HuH-7 (cell line): ENCODE measurements around the gene PCDHGB1.
"Not testable (repeated sequence)": the region's sequence is repeated elsewhere in the genome, so short reads cannot be mapped to it uniquely, and the experiment has no call there.

ENCODE experiments used
- DNase-seq: peaks from one replicate; pipeline ENCODE4 v3.0.0; 2011; ENCODE audit warnings: low spot score

The PCDHGB1 gene

DNA sequence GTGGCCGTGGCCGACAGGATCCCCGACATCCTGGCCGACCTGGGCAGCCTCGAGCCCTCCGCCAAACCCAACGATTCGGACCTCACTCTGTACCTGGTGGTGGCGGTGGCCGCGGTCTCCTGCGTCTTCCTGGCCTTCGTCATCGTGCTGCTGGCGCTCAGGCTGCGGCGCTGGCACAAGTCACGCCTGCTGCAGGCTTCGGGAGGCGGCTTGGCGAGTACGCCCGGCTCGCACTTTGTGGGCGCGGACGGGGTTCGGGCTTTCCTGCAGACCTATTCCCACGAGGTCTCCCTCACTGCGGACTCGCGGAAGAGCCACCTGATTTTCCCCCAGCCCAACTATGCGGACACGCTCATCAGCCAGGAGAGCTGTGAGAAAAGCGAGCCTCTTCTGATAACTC lies 3.9 kb upstream of the PCDHGB1 start:
- not testable (repeated sequence) for DNase-seq

DNA sequence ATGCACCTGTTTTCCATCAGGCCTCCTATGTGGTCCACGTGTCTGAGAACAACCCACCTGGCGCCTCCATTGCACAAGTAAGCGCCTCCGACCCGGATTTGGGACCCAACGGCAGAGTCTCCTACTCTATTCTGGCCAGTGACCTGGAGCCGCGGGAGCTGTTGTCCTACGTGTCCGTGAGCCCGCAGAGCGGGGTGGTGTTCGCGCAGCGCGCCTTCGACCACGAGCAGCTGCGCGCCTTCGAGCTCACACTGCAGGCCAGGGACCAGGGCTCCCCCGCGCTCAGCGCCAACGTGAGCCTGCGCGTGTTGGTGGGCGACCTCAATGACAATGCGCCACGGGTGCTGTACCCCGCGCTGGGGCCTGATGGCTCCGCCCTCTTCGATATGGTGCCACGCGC lies 1.7 kb downstream of the PCDHGB1 start:
- no peak for DNase-seq

DNA sequence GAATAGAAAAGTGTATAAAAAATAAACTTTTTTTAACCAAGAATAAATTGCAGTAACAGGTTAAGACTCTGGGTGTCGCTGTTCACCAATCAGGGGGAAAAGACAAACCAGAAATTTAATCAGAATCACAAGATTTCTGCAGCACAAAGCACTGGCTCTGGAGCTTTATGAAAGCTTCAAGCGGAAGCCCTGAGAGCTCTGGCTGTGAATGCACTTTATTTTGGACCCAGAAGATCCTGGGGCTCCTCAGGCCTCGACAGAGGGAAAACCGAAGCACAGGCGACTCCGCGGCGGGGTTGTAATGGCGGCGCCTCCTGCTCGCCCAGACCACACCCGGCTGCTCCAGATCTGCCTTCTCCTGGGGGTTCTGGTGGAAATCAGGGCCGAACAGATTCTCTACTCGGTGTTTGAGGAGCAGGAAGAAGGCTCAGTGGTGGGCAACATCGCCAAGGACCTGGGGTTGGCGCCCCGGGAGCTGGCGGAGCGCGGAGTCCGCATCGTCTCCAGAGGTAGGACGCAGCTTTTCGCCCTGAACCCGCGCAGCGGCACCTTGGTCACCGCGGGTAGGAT lies 5.1 kb downstream of the PCDHGB1 start, which contains the start of gene PCDHGA4:
Gene PCDHGA4, plus strand, starts transcription at position 122 of the 570 bp plus-strand sequence. Its CDS starts 87 bp downstream, at position 209.
- DNase-seq: no peak

DNA sequence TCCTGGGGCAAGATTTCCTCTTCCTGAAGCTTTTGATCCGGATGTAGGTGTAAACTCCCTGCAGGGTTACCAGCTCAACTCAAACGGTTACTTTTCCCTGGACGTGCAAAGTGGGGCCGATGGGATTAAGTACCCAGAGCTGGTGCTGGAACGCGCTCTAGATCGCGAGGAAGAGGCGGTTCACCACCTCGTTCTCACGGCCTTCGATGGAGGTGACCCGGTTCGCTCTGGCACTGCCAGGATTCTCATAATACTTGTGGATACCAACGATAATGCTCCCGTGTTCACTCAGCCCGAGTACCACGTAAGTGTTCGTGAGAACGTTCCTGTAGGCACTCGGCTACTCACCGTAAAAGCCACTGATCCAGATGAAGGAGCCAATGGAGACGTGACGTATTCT lies 5.7 kb downstream of the PCDHGB1 start:
- no peak for DNase-seq

DNA sequence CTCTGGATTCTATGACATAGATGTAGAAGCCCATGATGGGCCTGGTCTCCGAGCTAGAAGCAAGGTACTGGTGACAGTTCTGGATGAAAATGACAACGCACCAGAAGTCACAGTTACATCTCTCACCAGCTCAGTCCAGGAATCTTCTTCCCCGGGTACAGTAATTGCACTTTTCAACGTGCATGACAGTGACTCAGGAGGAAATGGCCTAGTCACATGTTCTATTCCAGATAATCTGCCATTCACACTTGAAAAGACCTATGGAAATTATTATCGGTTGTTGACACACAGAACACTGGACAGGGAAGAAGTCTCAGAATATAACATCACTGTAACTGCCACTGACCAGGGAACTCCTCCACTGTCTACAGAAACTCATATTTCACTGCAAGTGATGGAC lies 6.2 kb downstream of the PCDHGB1 start:
- no peak for DNase-seq

DNA sequence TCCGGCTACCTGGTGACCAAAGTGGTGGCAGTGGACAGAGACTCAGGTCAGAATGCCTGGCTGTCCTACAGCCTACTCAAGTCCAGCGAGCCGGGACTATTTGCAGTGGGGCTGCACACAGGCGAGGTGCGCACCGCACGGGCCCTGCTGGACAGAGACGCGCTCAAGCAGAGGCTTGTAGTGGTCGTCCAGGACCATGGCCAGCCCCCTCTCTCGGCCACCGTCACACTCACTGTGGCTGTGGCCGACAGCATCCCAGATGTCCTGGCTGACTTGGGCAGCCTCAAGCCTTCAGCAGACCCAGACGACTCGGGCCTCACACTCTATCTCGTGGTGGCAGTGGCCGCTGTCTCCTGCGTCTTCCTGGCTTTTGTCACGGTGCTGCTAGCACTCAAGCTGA lies 7.1 kb downstream of the PCDHGB1 start:
- DNase-seq: no peak

DNA sequence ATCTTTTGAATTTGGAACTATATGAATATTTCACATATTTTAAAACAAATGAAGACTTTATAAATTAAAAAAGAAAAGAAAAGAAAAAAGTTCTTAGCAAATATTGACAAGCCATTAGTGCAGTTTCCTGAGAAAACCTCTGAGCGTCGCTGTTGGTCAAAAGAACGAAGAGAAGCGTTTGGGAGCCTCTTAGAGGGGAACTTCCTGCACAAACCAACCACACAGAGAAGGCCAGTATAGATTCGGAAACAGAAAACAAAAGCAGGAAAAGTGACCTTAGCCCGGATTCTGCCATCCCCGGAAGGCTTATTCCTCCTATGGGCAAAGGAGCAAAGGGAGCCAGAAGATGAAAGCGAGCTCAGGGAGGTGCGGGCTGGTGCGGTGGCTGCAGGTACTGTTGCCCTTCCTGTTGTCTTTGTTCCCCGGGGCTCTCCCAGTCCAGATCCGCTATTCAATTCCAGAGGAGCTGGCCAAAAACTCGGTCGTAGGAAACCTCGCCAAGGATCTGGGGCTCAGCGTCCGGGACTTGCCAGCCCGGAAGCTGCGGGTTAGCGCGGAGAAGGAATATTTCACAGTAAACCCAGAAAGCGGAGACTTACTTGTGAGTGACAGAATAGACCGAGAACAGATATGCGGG lies 10.0 kb downstream of the PCDHGB1 start, which contains the start of gene PCDHGB2:
Gene PCDHGB2, plus strand, starts transcription at position 205 of the 637 bp plus-strand sequence. Its CDS starts 142 bp downstream, at position 347.
- peak; percentile 44 for DNase-seq

DNA sequence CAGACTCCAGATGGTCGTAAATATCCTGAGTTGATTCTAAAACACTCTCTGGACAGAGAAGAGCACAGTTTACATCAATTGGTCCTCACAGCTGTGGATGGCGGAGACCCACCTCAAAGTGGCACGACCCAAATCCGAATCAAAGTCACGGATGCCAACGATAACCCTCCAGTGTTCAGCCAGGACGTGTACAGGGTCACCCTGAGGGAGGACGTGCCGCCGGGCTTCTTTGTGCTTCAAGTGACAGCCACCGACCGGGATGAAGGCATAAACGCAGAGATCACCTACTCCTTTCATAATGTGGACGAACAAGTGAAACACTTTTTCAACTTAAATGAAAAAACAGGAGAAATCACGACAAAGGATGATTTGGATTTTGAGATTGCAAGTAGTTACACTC lies 10.8 kb downstream of the PCDHGB1 start:
- no peak for DNase-seq

DNA sequence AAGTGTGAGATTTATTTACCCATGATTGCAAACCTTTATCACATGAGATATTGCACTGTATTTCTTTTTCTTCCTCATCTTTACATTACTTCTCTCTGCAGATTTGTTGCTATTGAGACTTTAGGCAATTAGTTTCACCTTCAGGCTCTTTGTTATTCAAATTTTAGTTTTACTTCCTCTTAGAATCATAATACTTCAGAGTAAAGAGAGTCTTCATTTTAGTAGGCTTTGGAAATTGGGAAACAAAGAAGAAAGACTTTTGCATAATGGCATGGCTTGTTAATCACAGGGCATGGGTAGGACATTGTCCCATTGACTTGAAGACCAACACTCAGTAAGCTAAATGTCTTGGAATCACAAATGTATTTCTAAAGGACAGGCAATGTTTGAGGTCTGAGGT lies 12.8 kb downstream of the PCDHGB1 start:
- no peak for DNase-seq

DNA sequence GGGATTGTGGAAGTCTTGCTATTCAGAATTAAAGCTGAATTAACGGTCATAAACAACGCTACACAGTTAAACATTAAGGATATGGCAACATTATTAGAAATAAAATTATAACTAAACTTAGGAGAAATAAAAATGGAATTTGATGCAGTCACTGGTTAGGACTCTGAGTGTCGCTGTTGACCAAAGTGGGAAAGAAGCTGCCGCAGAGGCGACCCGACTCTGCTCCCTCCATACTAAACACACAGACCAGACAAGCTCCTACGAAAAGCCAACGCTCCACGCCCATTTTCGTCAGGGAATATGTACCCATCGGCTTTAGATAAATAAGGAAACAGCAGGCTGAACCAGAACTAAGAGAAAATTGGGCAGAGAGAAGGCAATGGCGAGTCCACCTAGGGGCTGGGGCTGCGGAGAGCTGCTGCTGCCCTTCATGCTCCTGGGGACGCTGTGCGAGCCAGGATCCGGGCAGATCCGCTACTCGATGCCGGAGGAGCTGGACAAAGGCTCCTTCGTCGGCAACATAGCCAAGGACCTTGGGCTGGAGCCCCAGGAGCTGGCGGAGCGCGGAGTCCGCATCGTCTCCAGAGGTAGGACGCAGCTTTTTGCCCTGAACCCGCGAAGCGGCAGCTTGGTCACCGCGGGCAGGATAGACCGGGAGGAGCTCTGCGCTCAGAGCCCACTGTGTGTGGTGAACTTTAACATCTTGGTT lies 14.2 kb downstream of the PCDHGB1 start, which contains the start of gene PCDHGA5:
Gene PCDHGA5, plus strand, starts transcription at position 211 of the 709 bp plus-strand sequence. Its CDS starts 169 bp downstream, at position 380.
- DNase-seq: no peak

DNA sequence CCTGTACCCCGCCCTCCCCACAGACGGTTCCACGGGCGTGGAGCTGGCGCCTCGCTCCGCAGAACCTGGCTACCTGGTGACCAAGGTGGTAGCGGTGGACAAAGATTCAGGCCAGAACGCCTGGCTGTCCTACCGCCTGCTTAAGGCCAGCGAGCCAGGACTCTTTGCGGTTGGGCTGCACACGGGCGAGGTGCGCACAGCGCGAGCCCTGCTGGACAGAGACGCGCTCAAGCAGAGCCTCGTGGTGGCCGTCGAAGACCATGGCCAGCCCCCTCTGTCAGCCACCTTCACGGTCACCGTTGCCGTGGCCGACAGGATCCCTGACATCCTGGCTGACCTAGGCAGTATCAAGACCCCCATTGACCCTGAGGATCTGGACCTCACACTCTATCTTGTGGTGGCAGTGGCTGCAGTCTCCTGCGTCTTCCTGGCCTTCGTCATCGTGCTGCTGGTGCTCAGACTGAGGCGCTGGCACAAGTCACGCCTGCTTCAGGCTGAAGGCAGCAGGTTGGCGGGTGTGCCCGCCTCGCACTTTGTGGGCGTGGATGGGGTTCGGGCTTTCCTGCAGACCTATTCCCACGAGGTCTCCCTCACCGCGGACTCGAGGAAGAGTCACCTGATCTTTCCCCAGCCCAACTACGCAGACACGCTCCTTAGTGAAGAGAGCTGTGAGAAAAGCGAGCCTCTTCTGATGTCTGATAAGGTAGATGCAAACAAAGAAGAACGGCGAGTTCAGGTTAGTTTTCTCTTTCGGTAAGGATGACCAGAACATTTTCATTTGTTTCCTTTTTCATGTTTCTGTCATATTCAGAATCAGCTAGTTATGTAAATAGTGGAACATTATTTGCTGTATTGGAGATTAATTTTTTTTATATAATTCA lies 16.4 kb downstream of the PCDHGB1 start:
- no peak for DNase-seq

DNA sequence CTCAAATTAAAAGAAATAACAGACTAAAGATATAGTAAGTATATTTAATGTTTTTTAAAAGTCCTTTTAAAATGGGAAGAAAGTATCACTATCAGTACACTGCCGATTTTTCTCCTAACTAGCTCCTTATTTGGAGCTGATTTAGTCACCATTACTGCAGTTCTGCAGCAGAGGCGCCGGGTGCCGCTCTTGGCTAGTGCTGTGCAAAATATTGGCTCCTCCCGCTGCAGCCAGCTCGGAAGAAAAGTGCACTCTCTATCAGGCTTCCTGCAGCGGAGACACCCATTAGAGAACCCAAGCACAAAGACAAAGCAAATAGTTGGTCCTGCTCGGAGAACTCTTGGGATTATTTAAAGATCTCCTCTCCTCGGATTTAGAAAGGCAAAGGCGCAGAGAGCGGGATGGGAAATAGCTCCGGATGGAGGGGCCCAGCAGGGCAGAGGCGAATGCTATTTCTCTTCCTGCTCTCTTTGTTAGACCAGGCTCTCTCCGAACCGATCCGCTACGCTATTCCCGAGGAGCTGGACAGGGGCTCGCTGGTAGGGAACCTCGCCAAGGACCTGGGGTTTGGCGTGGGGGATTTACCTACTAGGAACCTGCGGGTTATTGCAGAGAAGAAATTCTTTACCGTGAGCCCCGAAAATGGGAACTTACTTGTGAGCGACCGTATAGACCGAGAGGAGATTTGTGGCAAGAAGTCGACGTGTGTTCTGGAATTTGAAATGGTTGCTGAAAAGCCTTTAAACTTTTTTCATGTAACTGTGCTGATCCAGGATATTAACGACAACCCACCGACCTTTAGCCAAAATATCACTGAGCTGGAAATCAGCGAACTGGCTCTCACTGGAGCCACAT lies 20.3 kb downstream of the PCDHGB1 start, which contains the start of gene PCDHGB3:
Gene PCDHGB3, plus strand, starts transcription at position 249 of the 855 bp plus-strand sequence. Its CDS starts 153 bp downstream, at position 402.
- DNase-seq: no peak

DNA sequence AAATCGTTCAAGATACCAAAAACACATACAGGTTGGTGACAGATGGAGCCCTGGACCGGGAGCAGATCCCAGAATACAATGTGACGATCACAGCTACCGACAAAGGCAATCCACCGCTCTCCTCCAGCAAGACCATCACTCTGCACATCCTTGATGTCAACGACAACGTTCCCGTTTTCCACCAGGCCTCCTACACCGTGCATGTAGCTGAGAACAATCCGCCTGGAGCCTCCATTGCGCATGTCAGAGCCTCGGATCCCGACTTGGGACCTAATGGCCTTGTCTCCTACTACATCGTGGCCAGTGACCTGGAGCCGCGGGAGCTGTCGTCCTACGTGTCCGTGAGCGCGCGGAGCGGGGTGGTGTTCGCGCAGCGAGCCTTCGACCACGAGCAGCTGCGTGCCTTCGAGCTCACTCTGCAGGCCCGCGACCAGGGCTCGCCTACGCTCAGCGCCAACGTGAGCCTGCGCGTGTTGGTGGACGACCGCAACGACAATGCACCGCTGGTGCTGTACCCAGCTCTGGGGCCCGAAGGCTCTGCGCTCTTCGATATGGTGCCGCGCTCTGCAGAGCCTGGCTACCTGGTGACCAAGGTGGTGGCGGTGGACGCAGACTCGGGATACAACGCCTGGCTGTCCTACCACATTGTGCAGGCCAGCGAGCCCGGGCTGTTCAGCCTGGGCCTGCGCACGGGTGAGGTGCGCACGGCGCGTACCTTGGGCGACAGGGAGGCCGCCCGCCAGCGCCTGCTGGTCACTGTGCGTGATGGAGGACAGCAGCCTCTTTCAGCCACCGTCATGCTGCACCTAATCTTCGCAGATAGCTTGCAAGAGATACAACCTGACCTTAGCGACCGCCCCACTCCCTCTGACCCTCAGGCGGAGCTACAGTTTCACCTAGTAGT lies 21.9 kb downstream of the PCDHGB1 start:
- DNase-seq: no peak

DNA sequence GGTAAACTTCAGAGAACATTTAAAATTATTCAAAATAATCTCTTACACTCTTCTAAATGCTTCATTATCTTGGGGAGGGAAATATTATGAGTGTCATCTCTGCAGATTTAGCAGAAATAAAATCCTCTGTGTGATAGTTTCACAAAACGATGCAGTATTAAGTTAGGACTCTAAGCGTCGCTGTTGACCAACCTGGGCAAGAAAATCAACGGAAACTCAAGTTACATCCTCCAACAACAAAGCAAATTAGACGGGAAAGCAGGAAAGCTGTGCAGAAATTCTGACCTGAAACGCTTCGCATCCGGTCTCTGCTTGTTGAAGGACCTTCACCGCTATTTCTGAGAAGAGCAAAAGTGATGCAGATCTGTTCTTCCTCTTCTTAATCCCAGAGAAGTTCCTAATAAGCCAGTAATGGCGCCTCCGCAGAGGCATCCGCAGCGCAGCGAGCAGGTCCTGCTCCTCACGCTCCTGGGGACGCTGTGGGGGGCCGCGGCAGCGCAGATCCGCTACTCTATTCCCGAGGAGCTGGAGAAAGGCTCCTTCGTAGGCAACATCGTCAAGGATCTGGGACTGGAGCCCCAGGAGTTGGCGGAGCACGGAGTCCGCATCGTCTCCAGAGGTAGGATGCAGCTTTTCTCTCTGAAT lies 23.9 kb downstream of the PCDHGB1 start, which contains the start of gene PCDHGA6:
Gene PCDHGA6, plus strand, starts transcription at position 219 of the 645 bp plus-strand sequence. Its CDS starts 193 bp downstream, at position 412.
- no peak for DNase-seq

DNA sequence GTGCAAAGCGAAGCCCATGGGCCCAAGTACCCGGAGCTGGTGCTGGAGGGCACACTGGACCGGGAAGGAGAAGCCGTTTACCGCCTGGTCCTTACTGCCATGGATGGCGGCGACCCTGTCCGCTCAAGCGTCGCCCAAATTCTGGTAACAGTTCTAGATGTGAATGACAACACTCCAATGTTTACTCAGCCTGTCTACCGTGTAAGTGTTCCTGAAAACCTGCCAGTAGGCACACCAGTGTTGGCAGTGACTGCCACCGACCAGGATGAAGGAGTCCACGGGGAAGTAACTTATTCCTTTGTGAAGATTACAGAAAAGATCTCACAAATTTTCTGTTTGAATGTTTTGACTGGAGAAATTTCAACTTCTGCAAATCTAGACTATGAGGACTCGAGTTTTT lies 24.7 kb downstream of the PCDHGB1 start:
- no peak for DNase-seq

DNA sequence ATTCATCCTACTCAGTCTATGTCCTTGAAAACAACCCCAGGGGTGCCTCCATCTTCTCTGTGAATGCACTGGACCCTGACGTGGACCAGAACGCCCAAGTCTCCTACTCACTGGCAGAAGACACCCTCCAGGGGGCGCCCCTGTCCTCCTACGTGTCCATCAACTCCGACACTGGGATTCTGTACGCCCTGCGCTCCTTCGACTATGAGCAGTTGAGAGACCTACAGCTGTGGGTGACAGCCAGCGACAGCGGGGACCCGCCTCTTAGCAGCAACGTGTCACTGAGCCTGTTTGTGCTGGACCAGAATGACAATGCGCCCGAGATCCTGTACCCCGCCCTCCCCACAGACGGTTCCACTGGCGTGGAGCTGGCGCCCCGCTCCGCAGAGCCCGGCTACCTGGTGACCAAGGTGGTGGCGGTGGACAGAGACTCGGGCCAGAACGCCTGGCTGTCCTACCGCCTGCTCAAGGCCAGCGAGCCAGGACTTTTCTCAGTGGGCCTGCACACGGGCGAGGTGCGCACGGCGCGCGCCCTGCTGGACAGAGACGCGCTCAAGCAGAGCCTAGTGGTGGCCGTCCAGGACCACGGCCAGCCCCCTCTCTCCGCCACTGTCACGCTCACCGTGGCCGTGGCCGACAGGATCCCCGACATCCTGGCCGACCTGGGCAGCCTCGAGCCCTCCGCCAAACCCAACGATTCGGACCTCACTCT lies 25.7 kb downstream of the PCDHGB1 start:
- DNase-seq: not testable (repeated sequence)

DNA sequence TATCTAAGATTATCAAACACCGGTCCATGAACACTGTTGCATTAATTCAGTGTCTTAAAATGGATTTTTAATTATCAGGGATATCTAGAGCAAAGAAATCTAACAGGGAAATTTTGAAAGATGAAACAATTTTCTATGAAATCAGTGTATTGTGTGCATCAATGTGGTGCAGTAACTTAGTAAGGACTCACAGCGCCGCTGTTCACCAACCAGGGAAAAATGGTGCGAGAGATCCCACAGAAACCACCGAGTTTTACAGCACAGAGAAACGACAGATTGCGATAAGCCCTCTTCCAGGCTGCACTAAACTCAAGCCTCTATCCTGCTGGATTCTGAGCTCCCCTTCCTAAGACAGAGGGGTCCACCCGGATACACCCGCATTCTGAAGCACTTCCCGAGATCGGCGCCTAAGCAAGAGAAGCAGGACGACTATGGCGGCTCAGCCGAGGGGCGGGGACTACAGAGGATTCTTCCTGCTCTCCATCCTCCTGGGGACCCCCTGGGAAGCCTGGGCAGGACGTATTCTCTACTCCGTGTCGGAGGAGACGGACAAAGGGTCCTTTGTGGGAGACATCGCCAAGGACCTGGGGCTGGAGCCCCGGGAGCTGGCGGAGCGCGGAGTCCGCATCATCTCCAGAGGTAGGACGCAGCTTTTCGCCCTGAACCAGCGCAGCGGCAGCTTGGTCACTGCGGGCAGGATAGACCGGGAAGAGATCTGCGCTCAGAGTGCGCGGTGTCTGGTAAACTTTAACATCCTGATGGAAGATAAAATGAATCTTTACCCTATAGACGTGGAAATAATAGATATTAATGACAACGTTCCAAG lies 32.8 kb downstream of the PCDHGB1 start, which contains the start of gene PCDHGA7:
Gene PCDHGA7, plus strand, starts transcription at position 274 of the 826 bp plus-strand sequence. Its CDS starts 158 bp downstream, at position 432.
- DNase-seq: peak; percentile 70
